ENCODE data around the gene SARM1.
"Not testable (repeated sequence)": the region's sequence is repeated elsewhere in the genome, so short reads cannot be mapped to it uniquely, and the experiment has no call there.

SARM1 gene

DNA sequence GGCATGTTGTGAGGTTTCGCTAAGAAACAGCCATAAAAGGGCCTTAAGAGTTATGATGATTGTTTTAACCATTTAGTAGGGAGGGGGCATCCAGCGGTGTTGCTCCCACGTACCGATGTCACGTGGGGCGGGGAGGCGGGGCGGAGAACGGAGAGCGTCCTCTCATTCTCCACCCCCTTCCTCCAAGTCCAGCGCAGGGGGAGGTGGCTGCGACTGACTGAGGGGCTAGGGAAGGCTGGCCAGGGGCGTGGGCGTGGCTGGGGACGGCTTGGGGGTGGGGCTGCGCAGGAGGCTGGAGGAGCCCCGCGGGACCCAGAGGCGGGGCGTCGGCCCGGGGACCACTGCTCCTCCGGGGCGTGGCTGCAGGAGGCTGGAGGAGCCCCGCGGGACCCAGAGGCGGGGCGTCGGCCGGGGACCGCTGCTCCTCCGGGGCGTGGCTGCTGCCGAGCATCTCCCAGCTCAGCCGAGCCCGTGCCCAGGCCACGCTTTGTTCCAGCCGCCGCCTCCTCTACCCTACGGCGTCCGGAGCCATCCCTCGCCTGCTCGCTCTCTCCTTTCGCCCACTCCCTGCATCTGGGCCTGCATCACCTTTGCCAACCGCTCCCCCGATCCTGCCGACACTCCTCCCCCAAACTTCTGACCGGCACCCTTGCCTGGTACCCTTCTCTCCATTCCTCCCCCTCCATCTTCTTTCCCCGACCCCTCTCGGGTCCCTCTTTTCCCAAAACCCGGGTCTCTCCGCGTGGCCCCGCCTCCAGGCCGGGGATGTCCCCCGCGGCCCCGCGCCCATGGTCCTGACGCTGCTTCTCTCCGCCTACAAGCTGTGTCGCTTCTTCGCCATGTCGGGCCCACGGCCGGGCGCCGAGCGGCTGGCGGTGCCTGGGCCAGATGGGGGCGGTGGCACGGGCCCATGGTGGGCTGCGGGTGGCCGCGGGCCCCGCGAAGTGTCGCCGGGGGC lies at the start of gene SARM1:
SARM1 (plus strand) TSS at position 450 of the 958 bp plus-strand sequence; CDS start at position 789, 339 bp downstream.
- peak; percentile 97 to 99 for DNase-seq

DNA sequence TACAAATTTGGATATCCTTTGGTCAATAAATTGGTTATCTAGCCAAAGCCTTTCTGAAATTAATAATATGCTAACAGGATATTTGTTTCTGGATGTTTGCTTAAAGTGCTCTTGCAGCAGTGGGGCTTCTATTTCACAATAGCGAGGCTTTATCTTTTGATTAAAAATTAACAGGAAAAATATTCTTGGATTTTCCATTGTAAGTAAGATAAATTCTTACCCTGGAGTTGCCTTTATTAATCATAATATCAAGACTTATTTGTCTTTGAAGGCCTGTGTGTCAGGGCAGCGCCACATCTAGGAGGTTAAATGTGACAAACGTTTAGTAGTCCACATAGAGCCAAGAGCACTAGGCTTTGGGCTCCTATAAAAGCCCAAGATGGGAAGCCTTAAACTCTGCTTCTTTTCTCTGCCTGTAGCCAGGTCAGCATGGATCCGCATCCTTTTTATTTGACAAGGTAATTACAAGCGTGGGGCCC lies 47.2 kb upstream of the SARM1 start:
- peak in 1 of 2 experiments; percentile 46 for DNase-seq

DNA sequence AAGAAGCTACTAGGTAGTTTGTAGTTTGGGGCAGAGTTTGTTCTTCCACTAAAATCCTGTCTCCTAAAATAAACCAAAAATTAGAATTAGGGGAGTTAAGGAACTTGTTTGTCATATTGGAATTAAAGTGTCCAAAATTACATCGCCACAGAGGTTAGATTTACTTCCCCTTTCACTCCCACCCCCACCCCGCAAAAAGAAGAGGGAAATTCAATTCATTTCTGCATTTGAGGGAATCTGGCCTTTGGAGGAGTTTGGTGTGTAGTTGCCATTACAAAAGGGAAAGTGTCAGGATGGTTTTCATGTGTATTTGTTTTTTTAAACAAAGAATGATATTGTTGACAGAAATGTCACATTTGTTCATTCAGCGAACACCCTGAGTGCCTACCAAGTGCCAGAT lies 46.7 kb upstream of the SARM1 start:
- DNase-seq = no peak

DNA sequence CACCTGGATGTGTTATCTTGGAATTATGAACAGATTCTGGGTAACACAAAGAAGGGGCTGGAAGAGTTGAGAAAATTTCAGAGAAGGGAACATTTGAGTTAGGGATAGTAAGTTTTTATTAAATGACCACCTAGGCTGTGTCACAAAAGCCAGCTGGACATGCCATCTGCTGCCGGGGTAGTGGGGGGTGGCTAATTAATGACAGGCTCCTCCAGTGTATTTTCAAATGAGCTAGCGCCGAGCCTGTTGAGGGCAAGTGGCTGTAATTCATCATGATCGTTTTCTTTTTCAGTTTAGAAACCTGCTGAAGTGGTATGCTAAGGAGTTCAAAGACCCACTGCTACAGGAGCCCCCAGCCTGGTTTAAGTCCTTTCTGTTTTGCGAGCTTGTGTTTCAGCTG lies 46.3 kb upstream of the SARM1 start:
- DNase-seq = peak; percentile 94 to 98

DNA sequence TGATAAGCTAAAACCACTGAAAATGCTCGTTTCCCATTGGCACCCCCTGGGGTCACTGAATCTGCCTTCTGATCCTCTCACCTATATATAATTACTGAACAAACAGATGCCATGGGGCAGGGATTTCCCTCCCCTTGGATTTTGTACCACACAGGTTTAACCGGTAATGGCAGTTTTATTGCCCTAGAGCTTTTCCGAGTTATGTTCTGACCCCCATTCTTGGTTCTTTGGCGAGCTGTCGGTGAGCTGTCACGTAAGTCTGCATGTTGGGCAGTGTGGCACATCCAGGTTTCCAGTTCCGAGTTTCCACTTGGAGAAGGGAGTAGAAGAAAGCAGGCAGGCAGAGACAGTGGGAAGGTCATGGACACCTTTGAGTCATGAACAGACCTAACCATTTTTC lies 45.4 kb upstream of the SARM1 start:
- DNase-seq = peak; percentile 50 to 75

DNA sequence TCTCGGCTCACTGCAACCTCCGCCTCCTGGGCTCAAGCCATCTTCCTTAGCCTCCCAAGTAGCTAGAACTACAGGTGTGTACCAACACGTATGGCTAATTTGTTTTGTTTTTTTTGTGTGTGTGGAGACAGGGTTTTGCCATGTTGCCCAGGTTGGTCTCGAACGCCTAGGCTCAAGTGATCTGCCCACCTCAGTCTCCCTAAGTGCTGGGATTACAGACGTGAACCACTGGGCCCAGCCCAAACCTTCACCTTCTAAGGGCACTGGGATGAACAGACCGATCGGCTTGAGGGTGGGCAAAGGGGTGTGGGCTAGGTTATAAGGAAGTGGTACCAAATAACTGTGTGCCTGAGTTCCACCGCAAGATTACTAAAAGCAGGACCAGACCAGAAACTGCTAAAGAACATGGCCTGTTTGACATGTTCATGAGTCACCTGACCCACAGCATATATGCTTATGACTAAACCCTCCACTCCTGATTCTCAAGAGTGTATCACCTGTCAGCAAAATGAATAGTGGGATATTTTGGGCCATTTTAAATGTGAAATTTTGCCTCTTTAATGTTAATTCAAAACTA lies 44.4 kb upstream of the SARM1 start:
- DNase-seq = no peak

DNA sequence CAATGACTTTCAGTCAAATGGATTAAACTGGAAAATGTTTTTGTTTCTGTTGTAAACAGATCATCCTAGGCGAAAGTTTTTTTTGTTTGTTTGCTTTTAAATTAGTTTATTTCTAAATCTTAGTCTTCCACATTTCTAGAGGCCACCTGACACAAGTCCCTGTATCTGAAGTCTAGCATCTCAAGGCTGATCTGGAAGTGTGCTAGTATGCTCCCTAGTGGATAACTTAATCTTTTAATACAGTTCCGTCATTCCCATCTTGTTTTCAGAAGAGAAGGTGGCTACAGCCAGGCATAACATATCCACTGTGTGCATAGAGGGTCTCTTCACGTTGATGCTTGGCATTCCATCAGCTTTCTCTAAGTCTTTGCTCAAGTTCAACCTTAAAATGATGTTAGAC lies 43.8 kb upstream of the SARM1 start:
- peak in 1 of 2 experiments; percentile 65 for DNase-seq

DNA sequence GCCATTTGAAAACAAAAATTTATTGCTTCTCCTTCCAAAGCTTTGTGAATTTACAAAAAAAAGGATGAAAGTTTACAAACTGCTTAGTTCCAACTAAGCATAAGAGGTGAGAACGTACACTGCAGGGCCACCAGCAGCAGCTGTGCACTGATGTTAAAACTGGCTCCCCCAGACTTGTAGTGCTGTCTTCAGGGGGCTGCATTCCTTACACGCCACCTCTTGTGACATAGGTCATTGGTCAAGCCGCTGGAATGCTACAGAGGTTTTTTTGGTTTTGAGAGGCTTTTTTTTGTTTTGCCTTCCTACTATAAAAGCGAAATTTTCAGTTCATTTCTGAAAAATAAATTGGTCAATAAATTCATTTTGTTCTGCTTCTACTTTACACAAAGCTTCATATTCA lies 43.2 kb upstream of the SARM1 start:
- no peak for DNase-seq

DNA sequence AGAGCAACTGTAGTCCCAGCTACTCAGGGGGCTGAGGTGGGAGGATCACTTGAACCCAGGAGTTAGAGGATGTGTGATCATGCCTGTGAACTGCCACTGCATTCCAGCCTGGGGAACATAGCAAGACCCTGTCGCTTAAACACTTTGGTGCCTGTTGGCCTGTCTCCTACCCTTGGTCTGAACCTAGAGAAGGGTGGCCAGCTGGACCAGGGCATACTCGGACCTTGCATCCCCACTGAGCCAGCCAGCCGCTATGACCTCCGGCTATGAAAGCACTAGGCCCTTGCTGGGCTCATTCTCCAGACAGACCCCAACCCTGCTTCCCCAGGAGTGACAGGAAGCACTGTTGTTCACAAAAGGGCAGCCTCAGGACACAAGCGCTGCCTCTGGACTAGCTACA lies 40.8 kb upstream of the SARM1 start:
- no peak for DNase-seq

DNA sequence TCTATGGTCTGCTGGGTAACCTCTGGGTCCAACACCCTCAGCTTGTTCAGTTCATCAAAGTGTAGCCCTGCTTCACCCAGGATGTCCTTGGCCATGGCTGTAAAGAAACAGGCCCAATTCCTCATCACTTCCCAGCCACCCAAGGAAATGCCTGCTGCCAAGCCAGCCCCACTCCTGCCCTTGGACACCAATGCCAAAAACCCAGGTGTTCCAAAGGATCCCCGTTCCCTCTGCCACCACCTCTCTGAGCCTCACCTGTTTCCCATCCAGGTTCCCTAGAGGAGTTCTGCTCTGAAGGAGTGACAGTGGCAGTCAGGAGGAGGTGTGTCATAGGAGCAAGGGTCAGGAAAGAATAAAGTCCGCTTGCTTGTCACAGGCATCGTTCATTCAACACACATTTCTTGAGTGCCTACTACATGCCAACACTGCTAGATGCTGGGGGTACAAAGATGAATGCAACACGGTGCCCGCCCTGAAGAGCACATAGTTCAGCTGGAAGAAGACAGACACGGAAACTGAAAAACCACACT lies 39.5 kb upstream of the SARM1 start:
- no peak for DNase-seq

DNA sequence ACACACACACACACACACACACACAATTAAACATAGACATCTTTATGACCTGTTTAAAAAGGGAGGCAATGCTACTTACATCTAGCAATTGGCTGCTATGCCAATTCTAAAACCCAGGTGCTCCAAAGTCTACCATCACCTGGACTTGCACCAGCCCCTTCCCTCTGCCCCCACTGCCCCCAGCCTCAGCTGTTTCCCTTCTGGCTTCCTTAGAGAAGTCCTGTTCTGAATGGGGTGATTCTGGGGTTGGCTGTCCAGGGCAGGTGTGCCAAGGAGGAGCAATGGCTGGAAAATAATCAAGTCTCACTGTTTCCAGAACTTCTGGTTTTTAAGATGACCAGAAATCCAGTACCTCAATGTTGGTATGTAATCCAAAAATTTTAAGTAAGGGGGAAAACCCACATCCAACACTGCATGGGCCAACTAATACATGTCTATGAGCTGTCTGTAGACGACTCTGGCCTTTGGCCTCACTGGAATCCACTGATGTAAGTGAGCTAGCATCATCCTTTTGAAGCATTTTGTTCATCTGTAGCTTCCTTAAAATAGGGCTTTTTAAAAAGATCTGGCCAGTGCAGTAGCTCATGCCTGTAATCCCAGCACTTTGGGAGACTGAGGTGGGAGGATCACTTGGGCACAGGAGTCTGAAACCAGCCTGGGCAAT lies 38.3 kb upstream of the SARM1 start:
- no peak for DNase-seq

DNA sequence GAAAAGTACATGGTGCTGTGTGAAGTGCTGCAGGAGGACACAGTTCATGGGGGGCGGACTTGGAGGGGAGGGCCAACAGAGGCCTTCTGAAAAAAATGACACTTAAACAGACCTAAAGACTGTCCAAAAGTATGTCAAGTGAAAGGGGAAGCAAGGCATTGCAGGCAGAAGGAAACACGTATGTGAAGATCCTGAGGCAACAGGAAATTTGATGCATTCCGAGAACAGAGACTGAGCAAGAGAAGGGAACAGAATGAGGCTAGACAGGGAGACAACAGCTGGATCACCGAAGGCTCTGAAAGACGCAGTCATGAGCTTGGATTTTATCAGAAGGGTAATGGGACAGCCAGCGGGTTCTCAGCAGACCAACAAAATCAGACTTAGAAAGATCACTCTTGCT lies 37.3 kb upstream of the SARM1 start:
- DNase-seq = no peak

DNA sequence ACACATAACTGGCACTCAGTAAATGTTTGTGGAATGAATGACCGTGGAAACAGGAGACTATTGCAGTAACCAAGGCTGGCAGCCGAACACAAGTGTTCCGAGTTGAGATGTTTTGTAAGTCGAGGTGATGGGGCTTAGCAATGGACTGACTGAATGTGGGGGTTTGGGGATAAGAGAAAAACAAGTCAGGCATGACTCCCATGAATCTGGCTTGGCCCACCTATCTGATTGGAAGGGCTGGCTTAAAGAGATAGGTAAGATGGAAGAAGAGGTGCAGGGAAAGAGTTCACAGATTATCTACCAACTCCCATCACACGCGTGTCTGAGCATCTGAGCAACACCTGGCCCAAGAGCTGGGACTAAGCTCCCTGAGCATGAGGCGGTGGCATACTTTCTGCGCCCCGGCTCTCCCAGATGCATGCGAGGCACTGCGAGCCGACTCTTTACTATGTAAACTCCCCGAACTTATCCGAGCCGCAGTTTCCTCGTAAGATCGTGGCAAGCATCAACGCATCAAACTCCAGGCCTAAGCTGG lies 36.8 kb upstream of the SARM1 start:
- peak in 1 of 2 experiments; percentile 86 for DNase-seq

DNA sequence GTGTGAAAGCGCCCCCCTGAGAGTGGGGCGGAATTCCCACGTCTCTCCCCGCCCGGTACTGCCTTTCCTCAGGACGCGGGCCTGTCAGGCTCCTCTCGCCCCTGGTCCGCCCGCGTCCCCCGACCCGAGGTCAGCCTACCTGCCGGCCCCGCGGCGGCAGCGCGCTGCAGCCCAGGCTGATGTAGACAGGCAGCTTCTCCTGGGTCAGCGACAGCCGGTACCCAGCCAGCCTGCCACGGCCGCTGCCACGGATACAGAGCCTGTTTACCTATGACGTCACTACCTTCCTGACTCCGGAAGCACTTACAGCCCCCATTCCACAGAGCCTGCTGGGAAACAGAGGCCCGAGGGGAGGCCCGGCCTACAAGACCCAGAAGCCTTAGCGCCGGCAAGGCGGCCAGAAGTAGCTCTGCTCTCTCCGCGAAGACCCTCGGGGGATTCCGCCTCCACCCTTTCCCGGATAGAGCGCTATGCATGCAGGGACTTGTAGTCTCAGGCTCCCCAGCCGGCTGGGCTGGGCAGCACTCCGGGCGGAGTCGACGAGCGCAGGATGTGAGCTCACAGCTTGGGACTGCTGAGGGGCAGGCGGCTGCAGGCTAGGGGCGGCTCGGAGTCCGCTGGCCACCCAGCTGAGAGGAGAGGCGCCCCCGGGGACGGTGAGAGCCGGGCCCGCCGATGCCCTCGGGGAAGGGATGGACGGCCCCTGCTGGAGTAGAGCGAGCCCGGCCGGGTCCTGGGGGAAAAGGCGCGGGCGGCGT lies 36.1 kb upstream of the SARM1 start, which contains the start of the genes IFT20 and TNFAIP1:
IFT20 (minus strand) TSS at position 272 of the 758 bp plus-strand sequence. CDS start 3,487 bp downstream, outside the sequence.
TNFAIP1 (plus strand) TSS at position 561 of the 758 bp plus-strand sequence. CDS start 3,761 bp downstream, outside the sequence.
- DNase-seq = peak; percentile 100

DNA sequence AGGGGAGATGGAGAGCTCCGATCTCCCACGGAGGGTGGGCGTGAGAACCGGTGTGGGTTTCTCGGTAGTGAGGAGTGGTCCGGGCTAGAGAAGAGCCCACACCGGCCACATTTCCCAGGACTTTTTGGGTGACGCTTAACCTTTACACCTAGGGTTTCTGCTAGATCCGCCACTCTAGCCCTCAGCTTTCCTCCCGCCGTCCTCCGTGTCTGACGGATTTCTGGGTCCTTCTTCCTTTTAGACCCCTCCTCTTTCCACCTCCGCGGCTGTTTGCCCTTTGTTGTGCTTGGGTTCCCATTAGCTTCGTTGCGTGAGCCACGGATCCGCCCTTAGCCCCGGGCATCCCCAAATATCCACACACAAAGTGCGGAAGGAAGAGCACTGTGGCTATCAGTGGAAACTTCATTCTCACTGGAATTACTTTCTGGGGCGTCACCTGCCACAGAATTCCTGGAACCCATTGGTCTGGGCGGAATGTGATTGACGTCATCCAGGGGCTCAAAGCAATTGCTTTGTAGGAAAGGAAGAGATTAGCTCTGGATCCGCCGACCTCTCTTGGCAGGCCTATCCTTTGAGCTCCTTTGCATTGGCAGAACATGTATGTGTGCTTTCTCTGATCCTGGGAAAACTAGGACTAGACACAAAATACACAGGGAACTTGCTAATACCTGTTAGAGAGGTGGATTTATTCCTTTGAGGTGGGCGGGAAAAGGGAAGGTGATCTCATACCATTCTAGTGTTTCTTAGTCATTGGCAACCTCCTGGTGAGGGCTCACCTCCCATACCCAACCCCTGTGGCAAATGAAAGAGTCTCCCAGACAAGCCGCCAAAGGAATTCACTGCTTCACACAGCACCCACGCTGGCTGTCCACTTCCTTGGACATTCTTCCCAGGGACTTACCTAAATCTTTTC lies 35.3 kb upstream of the SARM1 start:
- peak; percentile 60 to 81 for DNase-seq

DNA sequence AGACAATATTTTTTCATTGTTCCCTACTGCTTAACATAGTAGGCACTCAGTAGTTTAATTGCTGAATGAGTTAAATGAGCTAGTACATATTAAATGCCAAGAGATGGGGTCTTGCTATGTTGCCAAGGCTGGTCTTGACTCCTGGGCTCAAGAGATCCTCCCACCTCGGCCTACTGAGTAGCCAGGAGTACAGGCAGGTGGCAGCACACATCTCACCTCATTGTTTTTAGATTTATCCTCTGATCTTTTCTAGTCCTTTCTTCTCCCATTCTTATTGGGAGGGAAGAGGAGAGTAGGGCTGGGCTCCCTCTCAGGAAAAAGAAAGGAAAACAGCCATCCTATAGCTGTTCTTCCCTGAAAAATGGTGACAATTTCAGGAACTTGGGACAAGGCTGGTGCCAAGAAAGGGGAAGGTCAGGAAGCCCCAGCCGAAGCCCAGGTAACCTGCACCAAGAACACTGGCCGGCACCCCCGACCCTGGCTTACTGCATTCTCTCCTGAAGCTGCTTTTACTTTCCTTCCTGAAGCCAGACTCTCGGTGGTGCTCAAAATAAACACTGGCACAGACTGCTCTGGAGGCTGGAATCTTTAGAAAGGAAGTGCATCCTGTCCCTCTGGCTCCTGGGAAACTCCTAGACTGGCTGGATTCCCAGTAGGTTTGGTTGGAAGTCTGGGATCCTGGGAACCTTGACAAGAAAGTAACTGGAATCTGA lies 33.3 kb upstream of the SARM1 start:
- DNase-seq = no peak

DNA sequence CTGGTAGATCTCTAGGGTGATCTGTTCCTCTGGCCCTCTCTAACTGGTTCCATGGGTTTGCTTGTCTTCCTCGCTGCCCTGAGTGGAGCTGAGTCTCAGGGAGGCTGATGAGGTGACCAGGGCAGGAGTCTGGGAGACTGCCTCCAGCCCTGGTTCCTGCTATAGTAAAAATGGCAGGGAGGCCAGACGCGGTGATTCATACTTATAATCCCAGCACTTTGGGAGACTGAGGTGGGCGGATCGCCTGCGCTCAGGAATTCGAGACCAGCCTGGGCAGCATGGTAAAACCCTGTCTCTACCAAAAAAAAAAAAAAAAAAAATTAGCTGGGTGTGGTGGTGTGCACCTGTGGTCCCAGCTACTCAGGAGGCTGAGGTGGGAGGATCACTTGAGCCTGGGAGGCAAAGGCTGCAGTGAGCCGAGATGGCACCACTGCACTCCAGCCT lies 32.7 kb upstream of the SARM1 start:
- not testable (repeated sequence) for DNase-seq

DNA sequence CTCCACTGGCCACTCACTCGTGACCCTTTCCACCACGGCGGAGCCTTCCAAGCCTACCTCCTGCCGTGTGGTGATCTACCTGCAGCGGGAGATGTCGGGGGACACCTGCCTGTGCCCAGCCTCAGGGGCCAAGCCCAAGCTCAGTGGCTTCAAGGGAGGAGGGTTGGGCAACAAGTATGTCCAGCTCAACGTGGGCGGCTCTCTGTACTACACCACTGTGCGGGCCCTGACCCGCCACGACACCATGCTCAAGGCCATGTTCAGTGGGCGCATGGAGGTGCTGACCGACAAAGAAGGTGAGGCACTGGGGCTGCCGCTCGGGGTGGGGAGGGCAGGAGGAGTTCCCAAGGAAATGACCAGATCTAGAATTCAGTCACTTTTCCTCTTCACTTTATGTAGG lies 32.1 kb upstream of the SARM1 start:
- no peak for DNase-seq

DNA sequence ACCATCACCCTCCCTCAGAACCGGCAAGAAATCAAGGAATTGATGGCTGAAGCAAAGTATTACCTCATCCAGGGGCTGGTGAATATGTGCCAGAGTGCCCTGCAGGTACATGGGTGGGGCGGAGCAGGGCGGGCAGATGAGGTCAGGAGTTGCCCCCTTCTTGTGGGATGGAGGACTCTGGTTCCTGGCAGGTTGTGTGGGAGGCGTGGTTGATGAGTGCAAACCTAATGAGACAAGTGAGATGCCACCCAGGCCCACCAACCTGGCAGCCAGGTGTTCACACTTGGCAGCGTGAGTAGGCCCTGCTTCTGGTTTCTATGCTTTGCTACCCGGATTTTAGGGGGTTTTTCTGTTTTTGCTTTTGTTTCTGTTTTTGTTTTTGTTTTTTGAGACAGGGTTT lies 31.1 kb upstream of the SARM1 start:
- DNase-seq = no peak

DNA sequence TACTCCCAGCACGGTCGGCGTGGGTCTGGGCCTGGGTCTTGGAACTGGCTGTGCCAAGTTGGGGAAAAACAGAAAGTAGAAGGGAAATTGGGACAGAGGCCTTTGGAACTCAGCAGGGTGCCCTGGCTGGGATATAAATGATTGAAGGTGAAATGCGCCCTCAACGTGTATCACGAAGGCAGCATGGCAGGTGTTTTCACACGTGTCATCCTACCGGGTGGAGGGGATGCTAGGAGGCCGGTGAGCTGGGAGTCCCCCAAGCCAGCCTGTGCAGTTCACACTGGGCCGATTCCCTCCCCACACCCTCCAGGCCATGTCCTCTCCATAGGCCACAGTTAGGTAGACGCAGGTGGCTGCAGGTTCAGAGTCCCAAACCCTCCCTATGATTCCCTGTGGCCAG lies 30.0 kb upstream of the SARM1 start:
- DNase-seq = no peak

Measured in NCI-H524 (cell line).